Anterior cingulate cortex (tissue), 58 donors: ENCODE data around the gene HLA-DQA1.

Experiments
- DNase-seq, 58 donors: peaks; one replicate each; lab custom pipeline; 2025; lab: John Stamatoyannopoulos, UW

The HLA-DQA1 gene

GRCh38 chr6:32689531-32690501 lies 52.6 kb downstream of the HLA-DQA1 start:
- DNase-seq, result no peak

- no peak for DNase-seq
Measured at GRCh38 chr6:32692019-32692418, 54.8 kb downstream of the HLA-DQA1 start.
